HepG2 (cell line): ENCODE results near the gene TMEM134. TPM values are rescaled to one million over a fixed set of nuclear protein-coding genes. Genes with fewer than 3 reads are reported as not detected.

Source experiments
- ATRX ChIP-seq: sonication (generic); formaldehyde crosslinking; IDR thresholded peaks from 2 replicates; pipeline ENCODE4 v1.4.0; 2020; ENCODE audit warnings: missing genetic modification reagents, borderline replicate concordance
- KDM2A ChIP-seq: sonication (generic); formaldehyde crosslinking; IDR thresholded peaks from 2 replicates; pipeline ENCODE4 v1.4.0; 2020; ENCODE audit warnings: low read depth, missing genetic modification reagents, borderline replicate concordance
- MAFG ChIP-seq: sonication (generic); formaldehyde crosslinking; IDR thresholded peaks from 2 replicates; pipeline ENCODE4 v1.5.1; 2020; ENCODE audit warnings: mild to moderate bottlenecking, missing genetic modification reagents
- MEIS2 ChIP-seq: sonication (generic); formaldehyde crosslinking; IDR thresholded peaks from 2 replicates; pipeline ENCODE4 v1.9.0; 2021; ENCODE audit warnings: mild to moderate bottlenecking, missing genetic modification reagents
- MIXL1 ChIP-seq: IDR thresholded peaks from 2 replicates; pipeline ENCODE4 v1.6.1; 2016
- NFYC ChIP-seq: IDR thresholded peaks from 2 replicates; pipeline ENCODE4 v1.6.1; 2016; ENCODE audit warnings: missing genetic modification reagents, missing compliant biosample characterization
- NRL ChIP-seq: sonication (generic); formaldehyde crosslinking; IDR thresholded peaks from 2 replicates; pipeline ENCODE4 v1.5.0; 2020; ENCODE audit warnings: missing genetic modification reagents, mild to moderate bottlenecking, moderate library complexity, borderline replicate concordance
- PAWR ChIP-seq: sonication (generic); formaldehyde crosslinking; IDR thresholded peaks from 2 replicates; pipeline ENCODE4 v1.4.0; 2020; ENCODE audit warnings: missing genetic modification reagents, mild to moderate bottlenecking, borderline replicate concordance
- POLR2AphosphoS5 ChIP-seq: IDR thresholded peaks from 2 replicates; pipeline ENCODE4 v1.6.1; 2012; ENCODE audit warnings: low read depth, low read length
- RFX5 ChIP-seq: IDR thresholded peaks from 2 replicates; pipeline ENCODE4 v1.6.1; 2011; ENCODE audit warnings: low read depth, low read length, improper control_type of control experiment
- TBP ChIP-seq: sonication (generic); formaldehyde crosslinking; IDR thresholded peaks from 2 replicates; pipeline ENCODE4 v1.5.0; 2020; ENCODE audit warnings: missing genetic modification reagents
- TGIF2 ChIP-seq: IDR thresholded peaks from 2 replicates; pipeline ENCODE4 v1.6.1; 2016; ENCODE audit warnings: control low read depth, missing compliant biosample characterization
- ZBTB3 ChIP-seq: sonication (generic); formaldehyde crosslinking; IDR thresholded peaks from 2 replicates; pipeline ENCODE4 v1.4.0; 2020; ENCODE audit warnings: low read depth, mild to moderate bottlenecking, moderate library complexity, missing genetic modification reagents, borderline replicate concordance
- ZNF143 ChIP-seq: sonication (generic); formaldehyde crosslinking; IDR thresholded peaks from 2 replicates; pipeline ENCODE4 v1.4.0; 2020; ENCODE audit warnings: missing genetic modification reagents
- ZNF430 ChIP-seq: sonication (generic); formaldehyde crosslinking; IDR thresholded peaks from 2 replicates; pipeline ENCODE4 v1.9.0; 2021; ENCODE audit warnings: mild to moderate bottlenecking, missing genetic modification reagents
- ZNF501 ChIP-seq: sonication (generic); formaldehyde crosslinking; IDR thresholded peaks from 2 replicates; pipeline ENCODE4 v1.5.1; 2020; ENCODE audit warnings: mild to moderate bottlenecking, moderate library complexity, missing genetic modification reagents
- polyA plus RNA-seq, 8 experiments: library from polyadenylated mRNA; depleted of rRNA in 3 of 8; stranded (reverse) in 7 of 8; unstranded in 1 of 8; fragments of >200 nt; fragmentation: Illumina TruSeq in 4 of 8; extraction: Trizol in 4 of 8; gene quantifications; 2 replicates each; pipeline versions ENCODE4 v1.2.1 to v1.2.3, GENCODE V29; 2011 to 2016; ENCODE audit warnings: low read depth in 4 of 8, missing spikeins in 1 of 8, mixed read lengths in 1 of 8; ENCODE audit not compliant: insufficient read depth in 1 of 8
- total RNA-seq, 5 experiments: library from RNA; depleted of rRNA; stranded (reverse); fragments of >200 nt; fragmentation: Illumina TruSeq; extraction: Trizol; gene quantifications; 2 replicates each; pipeline ENCODE4 v1.2.3, GENCODE V29; 2016; ENCODE audit warnings: low read depth in 1 of 5
- TF ChIP-seq, protein P1 (sequence below), 2 experiments: sonication (generic) in 1 of 2; formaldehyde crosslinking in 1 of 2; IDR thresholded peaks; 2 replicates each; pipeline versions ENCODE4 v1.4.0 to v1.6.1; 2018 to 2020; ENCODE audit warnings: missing genetic modification reagents in 2 of 2, borderline replicate concordance in 1 of 2, low read depth in 1 of 2, mild to moderate bottlenecking in 1 of 2, missing biosample characterization in 1 of 2
- TF ChIP-seq, protein P2 (sequence below): sonication (generic); formaldehyde crosslinking; IDR thresholded peaks from 2 replicates; pipeline ENCODE4 v1.4.0; 2020; ENCODE audit warnings: mild to moderate bottlenecking, missing genetic modification reagents
- TF ChIP-seq, protein P3 (sequence below): sonication (generic); formaldehyde crosslinking; IDR thresholded peaks from 2 replicates; pipeline ENCODE4 v1.5.0; 2020; ENCODE audit warnings: mild to moderate bottlenecking, low read depth, missing genetic modification reagents, borderline replicate concordance
- TF ChIP-seq, protein P4 (sequence below): sonication (generic); formaldehyde crosslinking; IDR thresholded peaks from 2 replicates; pipeline ENCODE4 v1.8.0; 2022; ENCODE audit warnings: missing genetic modification reagents, low read depth, mild to moderate bottlenecking, borderline replicate concordance
- TF ChIP-seq, protein P5 (sequence below), 2 experiments: fragments of 450-650 bp in 1 of 2; sonication (generic) in 1 of 2; formaldehyde crosslinking; IDR thresholded peaks; 2 replicates each; pipeline versions ENCODE4 v1.5.0 to v1.8.0; 2020 to 2022; ENCODE audit warnings: mild to moderate bottlenecking in 1 of 2, missing genetic modification reagents in 1 of 2
- TF ChIP-seq, protein P6 (sequence below): sonication (generic); formaldehyde crosslinking; IDR thresholded peaks from 2 replicates; pipeline ENCODE4 v1.4.0; 2020; ENCODE audit warnings: mild to moderate bottlenecking, missing genetic modification reagents, borderline replicate concordance

The TMEM134 gene
- total and polyA plus RNA-seq, 2 of the 13 experiments (the other 11 are each of a cell fraction or from before 2014, with no cell fraction given), result 6.9 to 26.9 TPM

DNA sequence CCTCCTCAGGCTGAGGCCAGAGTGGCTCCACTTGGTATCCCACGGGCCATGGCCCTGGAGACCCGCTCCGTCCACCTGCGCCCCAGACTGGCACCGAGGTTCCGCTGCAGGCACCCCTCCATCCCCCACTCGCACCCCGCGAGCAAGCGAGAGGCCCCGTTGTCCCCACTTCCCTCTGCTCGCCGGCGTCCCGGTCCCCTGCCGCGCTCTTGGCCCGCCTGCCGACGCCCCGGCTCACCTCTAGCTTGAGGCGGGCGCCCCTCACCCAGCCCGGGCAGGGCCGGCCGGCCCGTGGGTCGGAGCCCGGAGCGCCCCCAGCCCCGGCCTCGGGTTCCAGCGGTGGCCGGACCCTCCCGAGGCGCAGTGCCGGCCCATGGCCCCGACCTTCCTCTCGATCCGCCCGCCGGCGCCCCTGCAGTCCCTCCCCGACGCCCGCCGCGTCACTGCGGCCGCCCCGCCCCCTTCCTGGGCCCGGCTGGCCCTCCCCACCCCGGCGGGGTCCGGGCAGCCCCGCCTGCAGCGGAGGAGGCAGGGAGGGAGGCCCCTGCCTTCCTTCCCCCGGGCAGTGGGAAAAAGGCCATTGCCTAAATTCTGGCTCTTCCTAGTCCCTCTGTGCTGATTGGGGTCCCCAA lies 36.0 kb upstream of the TMEM134 start, which contains the start of gene PITPNM1 (continued):
- TF ChIP-seq RFX5, result no peak
- TF ChIP-seq MEIS2 (CRISPR knock-in tag), result no peak
- TF ChIP-seq NFYC, result no peak
- TF ChIP-seq, protein P1, sequence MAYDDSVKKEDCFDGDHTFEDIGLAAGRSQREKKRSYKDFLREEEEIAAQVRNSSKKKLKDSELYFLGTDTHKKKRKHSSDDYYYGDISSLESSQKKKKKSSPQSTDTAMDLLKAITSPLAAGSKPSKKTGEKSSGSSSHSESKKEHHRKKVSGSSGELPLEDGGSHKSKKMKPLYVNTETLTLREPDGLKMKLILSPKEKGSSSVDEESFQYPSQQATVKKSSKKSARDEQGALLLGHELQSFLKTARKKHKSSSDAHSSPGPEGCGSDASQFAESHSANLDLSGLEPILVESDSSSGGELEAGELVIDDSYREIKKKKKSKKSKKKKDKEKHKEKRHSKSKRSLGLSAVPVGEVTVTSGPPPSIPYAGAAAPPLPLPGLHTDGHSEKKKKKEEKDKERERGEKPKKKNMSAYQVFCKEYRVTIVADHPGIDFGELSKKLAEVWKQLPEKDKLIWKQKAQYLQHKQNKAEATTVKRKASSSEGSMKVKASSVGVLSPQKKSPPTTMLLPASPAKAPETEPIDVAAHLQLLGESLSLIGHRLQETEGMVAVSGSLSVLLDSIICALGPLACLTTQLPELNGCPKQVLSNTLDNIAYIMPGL (CRISPR knock-in tag; IDR thresholded peaks at IDR 0.05; ENCODE audit: borderline replicate concordance in 1 of 2, low read depth in 1 of 2), result no peak
- no peak for TF ChIP-seq ZNF501
- TF ChIP-seq, protein P2, sequence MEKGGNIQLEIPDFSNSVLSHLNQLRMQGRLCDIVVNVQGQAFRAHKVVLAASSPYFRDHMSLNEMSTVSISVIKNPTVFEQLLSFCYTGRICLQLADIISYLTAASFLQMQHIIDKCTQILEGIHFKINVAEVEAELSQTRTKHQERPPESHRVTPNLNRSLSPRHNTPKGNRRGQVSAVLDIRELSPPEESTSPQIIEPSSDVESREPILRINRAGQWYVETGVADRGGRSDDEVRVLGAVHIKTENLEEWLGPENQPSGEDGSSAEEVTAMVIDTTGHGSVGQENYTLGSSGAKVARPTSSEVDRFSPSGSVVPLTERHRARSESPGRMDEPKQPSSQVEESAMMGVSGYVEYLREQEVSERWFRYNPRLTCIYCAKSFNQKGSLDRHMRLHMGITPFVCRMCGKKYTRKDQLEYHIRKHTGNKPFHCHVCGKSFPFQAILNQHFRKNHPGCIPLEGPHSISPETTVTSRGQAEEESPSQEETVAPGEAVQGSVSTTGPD (CRISPR knock-in tag), result no peak
- no peak for TF ChIP-seq ZBTB3 (CRISPR knock-in tag)
- TF ChIP-seq KDM2A (CRISPR knock-in tag), result 0 out of 2 replicates have a peak, but pooled peaks have one; percentile 3
- TF ChIP-seq TGIF2 (CRISPR knock-in tag), result 0 out of 2 replicates have a peak, but pooled peaks have one; percentile 22
- TF ChIP-seq PAWR (CRISPR knock-in tag), result no peak
- TF ChIP-seq, protein P3, sequence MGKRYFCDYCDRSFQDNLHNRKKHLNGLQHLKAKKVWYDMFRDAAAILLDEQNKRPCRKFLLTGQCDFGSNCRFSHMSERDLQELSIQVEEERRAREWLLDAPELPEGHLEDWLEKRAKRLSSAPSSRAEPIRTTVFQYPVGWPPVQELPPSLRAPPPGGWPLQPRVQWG, result no peak
- no peak for TF ChIP-seq MIXL1
- TF ChIP-seq NRL (CRISPR knock-in tag), result no peak; the same call in 1 of the 2 replicates
- no peak for TF ChIP-seq MAFG (CRISPR knock-in tag)
- TF ChIP-seq, protein P4, sequence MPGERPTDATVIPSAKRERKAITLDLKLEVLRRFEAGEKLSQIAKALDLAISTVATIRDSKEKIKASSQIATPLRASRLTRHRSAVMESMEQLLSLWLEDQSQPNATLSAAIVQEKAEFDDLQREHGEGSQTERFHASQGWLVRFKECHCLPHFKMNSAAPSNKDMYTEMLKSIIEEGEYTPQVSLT (CRISPR knock-in tag), result no peak
- TF ChIP-seq ZNF143, result no peak
- TF ChIP-seq POLR2AphosphoS5, result no peak
- TF ChIP-seq, protein P5, sequence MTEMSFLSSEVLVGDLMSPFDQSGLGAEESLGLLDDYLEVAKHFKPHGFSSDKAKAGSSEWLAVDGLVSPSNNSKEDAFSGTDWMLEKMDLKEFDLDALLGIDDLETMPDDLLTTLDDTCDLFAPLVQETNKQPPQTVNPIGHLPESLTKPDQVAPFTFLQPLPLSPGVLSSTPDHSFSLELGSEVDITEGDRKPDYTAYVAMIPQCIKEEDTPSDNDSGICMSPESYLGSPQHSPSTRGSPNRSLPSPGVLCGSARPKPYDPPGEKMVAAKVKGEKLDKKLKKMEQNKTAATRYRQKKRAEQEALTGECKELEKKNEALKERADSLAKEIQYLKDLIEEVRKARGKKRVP (CRISPR knock-in tag; IDR thresholded peaks at IDR 0.05), result no peak
- no peak for TF ChIP-seq TBP (CRISPR knock-in tag)
- TF ChIP-seq ZNF430, result no peak
- TF ChIP-seq, protein P6, sequence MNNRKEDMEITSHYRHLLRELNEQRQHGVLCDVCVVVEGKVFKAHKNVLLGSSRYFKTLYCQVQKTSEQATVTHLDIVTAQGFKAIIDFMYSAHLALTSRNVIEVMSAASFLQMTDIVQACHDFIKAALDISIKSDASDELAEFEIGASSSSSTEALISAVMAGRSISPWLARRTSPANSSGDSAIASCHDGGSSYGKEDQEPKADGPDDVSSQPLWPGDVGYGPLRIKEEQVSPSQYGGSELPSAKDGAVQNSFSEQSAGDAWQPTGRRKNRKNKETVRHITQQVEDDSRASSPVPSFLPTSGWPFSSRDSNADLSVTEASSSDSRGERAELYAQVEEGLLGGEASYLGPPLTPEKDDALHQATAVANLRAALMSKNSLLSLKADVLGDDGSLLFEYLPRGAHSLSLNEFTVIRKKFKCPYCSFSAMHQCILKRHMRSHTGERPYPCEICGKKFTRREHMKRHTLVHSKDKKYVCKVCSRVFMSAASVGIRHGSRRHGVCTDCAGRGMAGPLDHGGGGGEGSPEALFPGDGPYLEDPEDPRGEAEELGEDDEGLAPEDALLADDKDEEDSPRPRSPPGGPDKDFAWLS (CRISPR knock-in tag), result no peak
- no peak for TF ChIP-seq ATRX (CRISPR knock-in tag)
